HL-60 (cell line): ENCODE measurements around the gene PTK7.

Experiments used
- CTCF ChIP-seq: IDR thresholded peaks from one replicate; pipeline ENCODE4 v1.5.1; 2011; ENCODE audit warnings: low read length, control low read depth, inconsistent platforms; ENCODE audit not compliant: insufficient read depth
- GABPA ChIP-seq: IDR thresholded peaks from 2 replicates; pipeline ENCODE4 v1.6.1; 2012; ENCODE audit warnings: low read depth
- POLR2AphosphoS5 ChIP-seq: IDR thresholded peaks from 2 replicates; pipeline ENCODE4 v1.6.1; 2012; ENCODE audit warnings: low read depth
- TF ChIP-seq, protein P1 (sequence below): IDR thresholded peaks from 2 replicates; pipeline ENCODE4 v1.6.1; 2012; ENCODE audit warnings: low read depth; ENCODE audit not compliant: insufficient replicate concordance

- TF ChIP-seq POLR2AphosphoS5 (no peak), CTCF (no peak), GABPA (no peak)
- TF ChIP-seq, protein P1, sequence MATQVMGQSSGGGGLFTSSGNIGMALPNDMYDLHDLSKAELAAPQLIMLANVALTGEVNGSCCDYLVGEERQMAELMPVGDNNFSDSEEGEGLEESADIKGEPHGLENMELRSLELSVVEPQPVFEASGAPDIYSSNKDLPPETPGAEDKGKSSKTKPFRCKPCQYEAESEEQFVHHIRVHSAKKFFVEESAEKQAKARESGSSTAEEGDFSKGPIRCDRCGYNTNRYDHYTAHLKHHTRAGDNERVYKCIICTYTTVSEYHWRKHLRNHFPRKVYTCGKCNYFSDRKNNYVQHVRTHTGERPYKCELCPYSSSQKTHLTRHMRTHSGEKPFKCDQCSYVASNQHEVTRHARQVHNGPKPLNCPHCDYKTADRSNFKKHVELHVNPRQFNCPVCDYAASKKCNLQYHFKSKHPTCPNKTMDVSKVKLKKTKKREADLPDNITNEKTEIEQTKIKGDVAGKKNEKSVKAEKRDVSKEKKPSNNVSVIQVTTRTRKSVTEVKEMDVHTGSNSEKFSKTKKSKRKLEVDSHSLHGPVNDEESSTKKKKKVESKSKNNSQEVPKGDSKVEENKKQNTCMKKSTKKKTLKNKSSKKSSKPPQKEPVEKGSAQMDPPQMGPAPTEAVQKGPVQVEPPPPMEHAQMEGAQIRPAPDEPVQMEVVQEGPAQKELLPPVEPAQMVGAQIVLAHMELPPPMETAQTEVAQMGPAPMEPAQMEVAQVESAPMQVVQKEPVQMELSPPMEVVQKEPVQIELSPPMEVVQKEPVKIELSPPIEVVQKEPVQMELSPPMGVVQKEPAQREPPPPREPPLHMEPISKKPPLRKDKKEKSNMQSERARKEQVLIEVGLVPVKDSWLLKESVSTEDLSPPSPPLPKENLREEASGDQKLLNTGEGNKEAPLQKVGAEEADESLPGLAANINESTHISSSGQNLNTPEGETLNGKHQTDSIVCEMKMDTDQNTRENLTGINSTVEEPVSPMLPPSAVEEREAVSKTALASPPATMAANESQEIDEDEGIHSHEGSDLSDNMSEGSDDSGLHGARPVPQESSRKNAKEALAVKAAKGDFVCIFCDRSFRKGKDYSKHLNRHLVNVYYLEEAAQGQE = no peak
These were observed 129.7 kb downstream of the PTK7 start for GRCh38 chr6:43205849-43206248.
